ENCODE measurements around the gene SEMA4C. TPM values are rescaled to one million over a fixed set of nuclear protein-coding genes. Genes with fewer than 3 reads are reported as not detected.

Gene SEMA4C
- total RNA-seq, 2 experiments from 2014 or later = 0.06 to 0.19 TPM

DNA sequence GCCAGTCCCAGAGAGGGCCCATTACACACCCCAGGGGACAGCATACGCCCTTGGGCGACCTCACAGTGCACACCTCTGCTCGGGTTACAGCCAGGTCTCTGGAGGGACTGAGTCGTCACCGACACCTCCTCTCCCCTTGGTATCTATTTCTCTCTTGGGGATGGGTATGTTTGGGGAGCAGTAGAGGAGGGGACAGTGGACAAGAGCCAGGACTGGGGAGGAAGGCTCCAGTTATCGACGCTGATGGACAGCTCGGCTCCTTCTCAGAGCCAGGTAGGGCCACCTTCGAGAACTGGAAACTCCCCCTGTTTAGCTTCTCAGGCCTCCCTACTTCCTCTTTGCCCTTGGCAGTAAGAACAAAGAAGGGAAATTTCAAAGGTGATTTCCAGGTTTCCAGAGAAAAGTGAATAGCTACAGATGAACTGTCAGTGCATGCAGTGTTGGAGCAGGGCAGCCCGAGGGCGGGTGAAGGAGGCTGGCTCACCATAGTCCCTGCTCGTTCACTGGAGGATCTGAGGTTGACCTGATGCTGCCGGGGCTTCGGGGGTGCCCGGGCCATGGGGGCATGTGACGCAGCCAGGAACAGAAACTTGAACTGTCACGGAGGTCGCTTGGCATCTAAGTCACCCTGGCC, 4.4 kb upstream of the SEMA4C start:
- H3K4me2 ChIP-seq (ENCODE audit: low read length) = 0 out of 2 replicates have a peak overlapping the region, but pooled peaks have one; percentile 6
- H2AFZ ChIP-seq (ENCODE audit: low read length) = no peak overlapping the region
- TF ChIP-seq EZH2phosphoT487 (IDR thresholded peaks at IDR 0.05; ENCODE audit: borderline replicate concordance, low read depth, low read length) = no peak
- TF ChIP-seq, protein P1, sequence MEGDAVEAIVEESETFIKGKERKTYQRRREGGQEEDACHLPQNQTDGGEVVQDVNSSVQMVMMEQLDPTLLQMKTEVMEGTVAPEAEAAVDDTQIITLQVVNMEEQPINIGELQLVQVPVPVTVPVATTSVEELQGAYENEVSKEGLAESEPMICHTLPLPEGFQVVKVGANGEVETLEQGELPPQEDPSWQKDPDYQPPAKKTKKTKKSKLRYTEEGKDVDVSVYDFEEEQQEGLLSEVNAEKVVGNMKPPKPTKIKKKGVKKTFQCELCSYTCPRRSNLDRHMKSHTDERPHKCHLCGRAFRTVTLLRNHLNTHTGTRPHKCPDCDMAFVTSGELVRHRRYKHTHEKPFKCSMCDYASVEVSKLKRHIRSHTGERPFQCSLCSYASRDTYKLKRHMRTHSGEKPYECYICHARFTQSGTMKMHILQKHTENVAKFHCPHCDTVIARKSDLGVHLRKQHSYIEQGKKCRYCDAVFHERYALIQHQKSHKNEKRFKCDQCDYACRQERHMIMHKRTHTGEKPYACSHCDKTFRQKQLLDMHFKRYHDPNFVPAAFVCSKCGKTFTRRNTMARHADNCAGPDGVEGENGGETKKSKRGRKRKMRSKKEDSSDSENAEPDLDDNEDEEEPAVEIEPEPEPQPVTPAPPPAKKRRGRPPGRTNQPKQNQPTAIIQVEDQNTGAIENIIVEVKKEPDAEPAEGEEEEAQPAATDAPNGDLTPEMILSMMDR (conservative IDR thresholded peaks at IDR 0.05; ENCODE audit: low read length) = no peak
- intact Hi-C loops (cut with micrococcal nuclease; ENCODE audit: unreplicated experiment) = no loop called here
- H3K4me3 ChIP-seq (ENCODE audit: low read depth, low read length, poor library complexity, severe bottlenecking) = no peak overlapping the region
- H4K20me1 ChIP-seq (ENCODE audit: insufficient read depth, low read length) = no peaks in the 10 kb centered on the region
- H3K27ac ChIP-seq (ENCODE audit: low read depth, low read length, poor library complexity, severe bottlenecking) = no peak overlapping the region
- no TSS peak for BruUV-seq (replicated peaks)
- no peaks in the 10 kb centered on the region for H3K36me3 ChIP-seq (ENCODE audit: insufficient read depth, low read length)
- peaks cover 3% of the 10 kb centered on the region for H3K4me1 ChIP-seq (ENCODE audit: insufficient read depth, low read length, poor library complexity, severe bottlenecking)
- ChIA-PET POLR2A (no interaction called here), CTCF (ENCODE audit: unreplicated experiment) (no interaction called here)
- H3K9me2 ChIP-seq (ENCODE audit: insufficient read depth, low read length) = no peaks in the 10 kb centered on the region
- no peaks in the 10 kb centered on the region for H3K79me2 ChIP-seq (ENCODE audit: insufficient read depth, low read depth, low read length)
- H3K9me3 ChIP-seq (ENCODE audit: low read length) = no peaks in the 10 kb centered on the region
- DNase-seq (ENCODE audit: low spot score) = no peak

DNA sequence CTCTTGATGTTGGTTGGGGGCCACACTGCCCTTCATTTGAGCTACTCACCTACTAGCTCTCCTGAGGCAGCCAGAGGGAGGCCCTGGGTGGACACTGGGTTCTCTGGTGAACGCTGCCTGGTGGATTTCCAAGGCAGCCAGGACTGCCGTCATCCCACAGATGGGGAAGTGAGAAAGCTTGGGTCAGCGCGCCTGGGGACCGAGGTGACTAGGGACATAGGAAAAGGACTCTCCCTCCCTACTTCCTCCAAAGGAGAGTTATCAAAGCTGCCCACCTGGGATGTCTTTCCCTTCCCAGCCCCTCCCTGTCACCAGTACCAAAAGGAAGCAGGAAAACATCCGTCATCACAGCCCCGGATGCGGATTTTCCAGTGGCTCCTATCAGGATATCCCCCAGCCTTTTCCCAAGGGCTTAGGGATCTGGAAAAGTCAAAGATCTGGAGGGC, 3.8 kb upstream of the SEMA4C start:
- DNase-seq (ENCODE audit: low spot score) = no peak
- BruUV-seq (replicated peaks) = no TSS peak
- Histone ChIP-seq H3K9me3 (ENCODE audit: low read length) (no peaks in the 10 kb centered on the region), H3K36me3 (ENCODE audit: insufficient read depth, low read length) (no peaks in the 10 kb centered on the region), H3K4me2 (ENCODE audit: low read length) (no peak overlapping the region), H3K4me3 (ENCODE audit: low read depth, low read length, poor library complexity, severe bottlenecking) (no peak overlapping the region), H3K27ac (ENCODE audit: low read depth, low read length, poor library complexity, severe bottlenecking) (no peak overlapping the region), H3K9me2 (ENCODE audit: insufficient read depth, low read length) (no peaks in the 10 kb centered on the region), H3K79me2 (ENCODE audit: insufficient read depth, low read depth, low read length) (no peaks in the 10 kb centered on the region), H2AFZ (ENCODE audit: low read length) (no peak overlapping the region), H4K20me1 (ENCODE audit: insufficient read depth, low read length) (no peaks in the 10 kb centered on the region), H3K4me1 (ENCODE audit: insufficient read depth, low read length, poor library complexity, severe bottlenecking) (peaks cover 3% of the 10 kb centered on the region)
- no peak for TF ChIP-seq EZH2phosphoT487 (IDR thresholded peaks at IDR 0.05; ENCODE audit: borderline replicate concordance, low read depth, low read length)
- TF ChIP-seq, protein P1 (conservative IDR thresholded peaks at IDR 0.05; ENCODE audit: low read length) = no peak
- POLR2A ChIA-PET = no interaction called here
- intact Hi-C loops (cut with micrococcal nuclease; ENCODE audit: unreplicated experiment) = no loop called here
- CTCF ChIA-PET (ENCODE audit: unreplicated experiment) = no interaction called here

DNA sequence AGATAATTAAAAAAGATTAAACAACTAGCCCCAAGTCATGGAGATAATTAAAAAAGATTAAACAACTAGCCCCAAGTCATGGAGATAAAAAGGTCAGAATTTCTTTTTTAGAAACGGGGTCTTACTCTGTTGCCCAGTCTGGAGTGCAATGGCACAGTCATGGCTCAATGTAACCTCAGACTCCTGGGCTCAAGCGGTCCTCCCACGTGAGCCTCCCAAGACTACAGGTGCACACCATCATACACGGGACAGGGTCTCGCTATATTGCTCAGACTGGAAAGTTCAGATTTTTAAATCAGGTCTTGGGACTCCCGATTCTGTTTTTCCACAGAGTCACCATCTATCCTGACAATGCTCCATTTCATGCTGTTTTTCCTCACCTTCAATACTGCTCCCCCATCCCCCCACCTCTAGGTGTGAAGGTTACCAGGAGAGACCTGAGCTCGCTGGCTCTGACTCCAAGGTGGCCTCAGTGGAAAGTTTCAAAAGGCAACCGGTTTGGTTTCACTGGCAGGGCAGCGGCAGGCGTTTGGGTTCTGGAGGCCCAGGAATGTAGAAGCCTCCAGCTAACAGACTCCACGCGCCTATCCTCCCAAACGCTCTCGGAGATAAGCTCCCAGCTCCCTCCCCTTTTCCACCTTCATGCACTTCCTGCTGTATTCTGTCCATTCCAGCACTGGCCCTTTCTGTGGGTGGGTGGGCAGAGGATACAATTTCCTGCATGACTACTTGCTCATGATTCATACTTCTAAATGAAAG, 2.9 kb upstream of the SEMA4C start:
- Histone ChIP-seq H3K9me2 (ENCODE audit: insufficient read depth, low read length) (no peaks in the 10 kb centered on the region), H2AFZ (ENCODE audit: low read length) (no peak overlapping the region), H3K4me2 (ENCODE audit: low read length) (no peak overlapping the region), H3K4me1 (ENCODE audit: insufficient read depth, low read length, poor library complexity, severe bottlenecking) (peaks cover 6% of the 10 kb centered on the region), H4K20me1 (ENCODE audit: insufficient read depth, low read length) (no peaks in the 10 kb centered on the region), H3K4me3 (ENCODE audit: low read depth, low read length, poor library complexity, severe bottlenecking) (no peak overlapping the region), H3K79me2 (ENCODE audit: insufficient read depth, low read depth, low read length) (no peaks in the 10 kb centered on the region), H3K36me3 (ENCODE audit: insufficient read depth, low read length) (no peaks in the 10 kb centered on the region), H3K9me3 (ENCODE audit: low read length) (no peaks in the 10 kb centered on the region), H3K27ac (ENCODE audit: low read depth, low read length, poor library complexity, severe bottlenecking) (no peak overlapping the region)
- intact Hi-C loops (cut with micrococcal nuclease; ENCODE audit: unreplicated experiment) = no loop called here
- CTCF ChIA-PET (ENCODE audit: unreplicated experiment) = no interaction called here
- TF ChIP-seq, protein P1 (conservative IDR thresholded peaks at IDR 0.05; ENCODE audit: low read length) = no peak
- no peak for TF ChIP-seq EZH2phosphoT487 (IDR thresholded peaks at IDR 0.05; ENCODE audit: borderline replicate concordance, low read depth, low read length)
- BruUV-seq (replicated peaks) = no TSS peak
- DNase-seq (ENCODE audit: low spot score) = no peak
- POLR2A ChIA-PET = no interaction called here
